H9 (cell line): ENCODE data around the gene POC5. TPM values are rescaled to one million over a fixed set of nuclear protein-coding genes. Genes with fewer than 3 reads are reported as not detected.
A peak's percentile ranks its signal among the peaks of the same experiment; 100 is the strongest.

Source experiments
- DNase-seq: peaks from one replicate; pipeline ENCODE4 v3.0.0-alpha.2; 2017
- H2AFZ ChIP-seq: one replicate; pipeline ENCODE4 v1.6.1; 2013; ENCODE audit warnings: mild to moderate bottlenecking, low read length, control low read depth, moderate library complexity
- H2AK5ac ChIP-seq: 2 replicates; pipeline ENCODE4 v1.6.1; 2013; ENCODE audit warnings: low read length, control low read depth, mixed read lengths; ENCODE audit not compliant: insufficient read length
- H2BK120ac ChIP-seq: one replicate; pipeline ENCODE4 v1.6.1; 2013; ENCODE audit warnings: low read depth, mild to moderate bottlenecking, low read length, control low read depth, inconsistent platforms; ENCODE audit not compliant: poor library complexity, severe bottlenecking
- H2BK12ac ChIP-seq: 2 replicates; pipeline ENCODE4 v1.6.1; 2013; ENCODE audit warnings: low read length, control low read depth, mixed read lengths, low read depth; ENCODE audit not compliant: insufficient read length
- H2BK15ac ChIP-seq: 2 replicates; pipeline ENCODE4 v1.6.1; 2013; ENCODE audit warnings: low read depth, low read length, control low read depth
- H2BK20ac ChIP-seq: one replicate; pipeline ENCODE4 v1.6.1; 2013; ENCODE audit warnings: low read depth, mild to moderate bottlenecking, low read length, control low read depth, inconsistent platforms; ENCODE audit not compliant: poor library complexity, severe bottlenecking
- H2BK5ac ChIP-seq: 2 replicates; pipeline ENCODE4 v1.6.1; 2013; ENCODE audit warnings: low read length, control low read depth, mixed read lengths; ENCODE audit not compliant: insufficient read length
- H3K14ac ChIP-seq: 2 replicates; pipeline ENCODE4 v1.6.1; 2013; ENCODE audit warnings: low read length, control low read depth; ENCODE audit not compliant: insufficient read depth
- H3K18ac ChIP-seq: 2 replicates; pipeline ENCODE4 v1.6.1; 2013; ENCODE audit warnings: low read depth, mild to moderate bottlenecking, mixed read lengths, low read length, control low read depth; ENCODE audit not compliant: insufficient read length
- H3K23ac ChIP-seq: 2 replicates; pipeline ENCODE4 v1.6.1; 2013; ENCODE audit warnings: low read length, control low read depth, mixed read lengths, low read depth; ENCODE audit not compliant: insufficient read length
- H3K23me2 ChIP-seq: 2 replicates; pipeline ENCODE4 v1.6.1; 2013; ENCODE audit warnings: low read depth, mild to moderate bottlenecking, mixed read lengths, low read length, control low read depth; ENCODE audit not compliant: insufficient read length, poor library complexity, severe bottlenecking
- H3K27ac ChIP-seq: 2 replicates; pipeline ENCODE4 v1.5.1; 2013; ENCODE audit warnings: low read length, control low read depth, mixed read lengths, low read depth; ENCODE audit not compliant: insufficient read length
- H3K27me3 ChIP-seq: 2 replicates; pipeline ENCODE4 v1.6.1; 2013; ENCODE audit warnings: low read length, control low read depth, inconsistent platforms; ENCODE audit not compliant: insufficient read depth
- H3K4ac ChIP-seq: 2 replicates; pipeline ENCODE4 v1.6.1; 2013; ENCODE audit warnings: low read depth, mild to moderate bottlenecking, control low read depth, inconsistent platforms, low read length, moderate library complexity
- H3K4me1 ChIP-seq: 2 replicates; pipeline ENCODE4 v1.6.1; 2013; ENCODE audit warnings: low read length, control low read depth, inconsistent platforms; ENCODE audit not compliant: insufficient read depth
- H3K4me2 ChIP-seq: 2 replicates; pipeline ENCODE4 v1.6.1; 2013; ENCODE audit warnings: low read length, control low read depth, mixed read lengths; ENCODE audit not compliant: insufficient read length, insufficient read depth
- H3K56ac ChIP-seq: 2 replicates; pipeline ENCODE4 v1.6.1; 2013; ENCODE audit warnings: low read depth, mild to moderate bottlenecking, mixed read lengths, low read length, control low read depth; ENCODE audit not compliant: insufficient read length
- H3K79me1 ChIP-seq: 2 replicates; pipeline ENCODE4 v1.6.1; 2013; ENCODE audit warnings: low read depth, mild to moderate bottlenecking, moderate library complexity, low read length, control low read depth, inconsistent platforms; ENCODE audit not compliant: insufficient read depth, poor library complexity, severe bottlenecking
- H3K79me2 ChIP-seq: 2 replicates; pipeline ENCODE4 v1.6.1; 2013; ENCODE audit warnings: low read length, control low read depth, inconsistent platforms; ENCODE audit not compliant: insufficient read depth
- H3K9ac ChIP-seq: 2 replicates; pipeline ENCODE4 v1.6.1; 2013; ENCODE audit warnings: low read length, control low read depth, mixed read lengths; ENCODE audit not compliant: insufficient read length; ENCODE audit errors: extremely low read depth
- H3K9me3 ChIP-seq: one replicate; pipeline ENCODE4 v1.6.1; 2013; ENCODE audit warnings: low read depth, low read length, inconsistent platforms; ENCODE audit not compliant: control insufficient read depth
- H3T11ph ChIP-seq: one replicate; pipeline ENCODE4 v1.6.1; 2013; ENCODE audit warnings: mild to moderate bottlenecking, low read length, control low read depth, inconsistent platforms
- H4K20me1 ChIP-seq: one replicate; pipeline ENCODE4 v1.6.1; 2013; ENCODE audit not compliant: control insufficient read depth, insufficient read length, insufficient read depth
- H4K5ac ChIP-seq: 2 replicates; pipeline ENCODE4 v1.6.1; 2013; ENCODE audit warnings: low read depth, mild to moderate bottlenecking, mixed read lengths, low read length, control low read depth; ENCODE audit not compliant: insufficient read length
- H4K8ac ChIP-seq: replicated peaks from 2 replicates; pipeline ENCODE4 v1.6.1; 2013; ENCODE audit warnings: low read length, control low read depth, mixed read lengths, low read depth; ENCODE audit not compliant: insufficient read length
- H4K91ac ChIP-seq: 2 replicates; pipeline ENCODE4 v1.6.1; 2013; ENCODE audit warnings: low read depth, mild to moderate bottlenecking, moderate library complexity, mixed read lengths, low read length, control low read depth; ENCODE audit not compliant: insufficient read length
- H3K27ac Mint-ChIP-seq, 3 experiments: 2 replicates in 2 of 3; 3 replicates in 1 of 3; pipeline ENCODE4 v1.8.0; 2020 to 2021; ENCODE audit warnings: mixed read lengths in 3 of 3, mild to moderate bottlenecking in 1 of 3, moderate library complexity in 1 of 3
- H3K27me3 Mint-ChIP-seq: 2 replicates; pipeline ENCODE4 v1.8.0; 2021; ENCODE audit warnings: low read depth, mild to moderate bottlenecking, moderate library complexity, mixed read lengths
- H3K36me3 Mint-ChIP-seq, 3 experiments: 2 replicates in 2 of 3; 3 replicates in 1 of 3; pipeline ENCODE4 v1.8.0; 2020 to 2021; ENCODE audit warnings: low read depth in 3 of 3, mixed read lengths in 3 of 3; ENCODE audit not compliant: insufficient read depth in 1 of 3
- H3K4me1 Mint-ChIP-seq, 2 experiments: 2 replicates each; pipeline ENCODE4 v1.8.0; 2020; ENCODE audit warnings: mixed read lengths in 2 of 2
- H3K4me3 Mint-ChIP-seq, 2 experiments: 2 replicates in 1 of 2; 3 replicates in 1 of 2; pipeline ENCODE4 v1.8.0; 2020 to 2021; ENCODE audit warnings: mild to moderate bottlenecking in 2 of 2, mixed read lengths in 2 of 2, moderate library complexity in 1 of 2
- H3K9me3 Mint-ChIP-seq, 2 experiments: 2 replicates in 1 of 2; 3 replicates in 1 of 2; pipeline ENCODE4 v1.8.0; 2020; ENCODE audit warnings: mild to moderate bottlenecking in 2 of 2, mixed read lengths in 2 of 2, moderate library complexity in 1 of 2
- CTCF ChIP-seq: fragments of 200-600 bp; sonication (generic); conservative IDR thresholded peaks from 3 replicates; pipeline ENCODE4 v1.8.0; 2021; ENCODE audit warnings: antibody characterized with exemption, mild to moderate bottlenecking
- WGBS: extraction: QIAGEN DNeasy Blood & Tissue Kit; methylation state at CpG from one replicate; pipeline ENCODE4 v1.1.7; 2013; ENCODE audit warnings: missing lambda C conversion rate, low lambda C conversion rate, mixed read lengths; ENCODE audit not compliant: insufficient read length; ENCODE audit errors: extremely low coverage; 5-methylcytosine and 5-hydroxymethylcytosine counted together
- total RNA-seq: library from RNA; stranded (reverse); gene quantifications from 2 replicates; pipeline ENCODE4 v1.2.1, GENCODE V29; 2021

Gene POC5
- total RNA-seq, 1 experiment from 2014 or later: 12.2 TPM

- Histone ChIP-seq H2AFZ (no peak overlapping the region), H4K91ac (no peak overlapping the region), H3K27ac (no peak overlapping the region), H3K27me3 (no peaks in the 10 kb centered on the region), H3K4ac (no peak overlapping the region), H3K23me2 (peaks cover 4% of the 10 kb centered on the region), H3K18ac (no peak overlapping the region), H3K23ac (no peak overlapping the region), H3K4me2 (peak overlapping the region; percentile 34), H2BK15ac (no peak overlapping the region), H3T11ph (no peak overlapping the region), H3K79me2 (peaks cover 3% of the 10 kb centered on the region; the same call in 1 of the 2 replicates), H2AK5ac (no peak overlapping the region), H3K9ac (peak overlapping the region; percentile 76), H3K14ac (no peak overlapping the region), H3K9me3 (no peaks in the 10 kb centered on the region), H2BK20ac (no peak overlapping the region), H4K8ac (no peak overlapping the region), H4K5ac (no peak overlapping the region), H4K20me1 (no peaks in the 10 kb centered on the region), H3K79me1 (no peaks in the 10 kb centered on the region), H2BK120ac (no peak overlapping the region), H2BK5ac (no peak overlapping the region), H2BK12ac (no peak overlapping the region), H3K56ac (no peak overlapping the region), H3K4me1 (no peaks in the 10 kb centered on the region)
- WGBS: no CpG with 5 or more reads among the region's 7 CpGs
- H3K27ac Mint-ChIP-seq: peak overlapping the region; percentile 97 to 100 (median 97)
- H3K36me3 Mint-ChIP-seq: peaks cover 0 to 13% (median 0%) of the 10 kb centered on the region in 3 experiments; a peak in 3 of 7 replicates
- H3K4me3 Mint-ChIP-seq: peak overlapping the region; percentile 99
- H3K9me3 Mint-ChIP-seq: no peaks in the 10 kb centered on the region
- no peak for DNase-seq
- H3K4me1 Mint-ChIP-seq: peaks cover 9 to 10% of the 10 kb centered on the region in 2 experiments
- peaks cover 2% of the 10 kb centered on the region for H3K27me3 Mint-ChIP-seq
- no peak for TF ChIP-seq CTCF
These were observed 539 bp downstream of the POC5 start for GRCh38 chr5:75716715-75717081.
